ENCODE measurements around the gene CDK4. TPM values are rescaled to one million over a fixed set of nuclear protein-coding genes. Genes with fewer than 3 reads are reported as not detected.

Gene CDK4
- total RNA-seq, 1 experiment from 2014 or later = 154 TPM

DNA sequence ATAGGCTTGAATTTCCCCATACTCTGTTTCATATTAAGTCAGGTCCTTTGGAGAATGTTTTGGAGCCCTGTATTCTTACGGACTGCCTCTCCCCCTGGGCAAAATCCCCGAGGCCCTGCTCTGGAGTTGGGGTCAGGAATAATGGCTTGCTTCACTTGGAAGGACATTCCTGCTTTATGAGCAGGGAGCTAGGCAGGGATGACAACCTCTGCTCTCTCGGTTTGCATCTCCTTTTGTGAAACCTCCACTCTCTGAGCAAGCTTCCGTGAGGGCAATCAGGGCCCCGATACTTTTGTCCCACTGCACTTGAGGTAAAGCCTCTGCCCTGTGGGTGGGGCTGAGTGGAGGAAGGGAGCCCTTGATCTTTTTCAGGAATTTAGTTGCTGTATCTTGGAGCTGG is 38.9 kb downstream of the CDK4 start:
- DNase-seq = no peak
- Histone ChIP-seq H3K79me2 (ENCODE audit: low read length) (0 out of 2 replicates have a peak, but pooled peaks cover 2% of the 10 kb centered on the region), H3K27me3 (ENCODE audit: low read length) (no peaks in the 10 kb centered on the region), H3K9me3 (ENCODE audit: low read length) (no peaks in the 10 kb centered on the region), H3K36me3 (ENCODE audit: insufficient read depth, low read length) (peaks cover 24% of the 10 kb centered on the region), H3K9ac (ENCODE audit: low read length) (no peak overlapping the region), H2AFZ (ENCODE audit: low read length) (no peak overlapping the region), H3K27ac (ENCODE audit: low read length) (no peak overlapping the region), H3K4me3 (ENCODE audit: low read length) (no peak overlapping the region), H3K4me1 (ENCODE audit: low read length) (peaks cover 33% of the 10 kb centered on the region), H3K9me2 (replicated peaks; ENCODE audit: insufficient read depth, low read length) (no peaks in the 10 kb centered on the region), H4K20me1 (ENCODE audit: insufficient read depth, low read depth, low read length) (no peaks in the 10 kb centered on the region), H3K4me2 (ENCODE audit: low read depth, low read length, poor library complexity, severe bottlenecking) (no peak overlapping the region)

DNA sequence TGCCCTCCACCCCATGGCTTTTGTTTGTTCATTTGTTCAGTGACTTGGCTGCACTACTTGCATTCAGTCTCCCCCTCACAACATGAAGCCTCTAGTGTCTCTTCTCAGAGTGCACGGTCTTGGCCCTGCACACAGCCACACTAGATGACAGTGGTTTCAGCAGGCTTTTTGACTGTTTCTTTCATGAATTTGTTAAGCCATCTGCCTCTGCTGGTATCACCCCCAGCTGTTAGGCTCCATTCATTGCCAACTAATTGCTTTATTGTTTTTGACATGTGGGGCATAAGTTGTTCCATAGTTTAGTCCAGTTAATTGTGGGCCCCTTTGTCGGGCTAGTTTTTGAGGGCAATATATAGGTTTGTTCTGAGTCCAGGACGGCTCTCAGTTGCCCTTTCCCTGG is 39.4 kb downstream of the CDK4 start:
- DNase-seq = no peak
- Histone ChIP-seq H3K9me3 (ENCODE audit: low read length) (no peaks in the 10 kb centered on the region), H3K9me2 (replicated peaks; ENCODE audit: insufficient read depth, low read length) (no peaks in the 10 kb centered on the region)

DNA sequence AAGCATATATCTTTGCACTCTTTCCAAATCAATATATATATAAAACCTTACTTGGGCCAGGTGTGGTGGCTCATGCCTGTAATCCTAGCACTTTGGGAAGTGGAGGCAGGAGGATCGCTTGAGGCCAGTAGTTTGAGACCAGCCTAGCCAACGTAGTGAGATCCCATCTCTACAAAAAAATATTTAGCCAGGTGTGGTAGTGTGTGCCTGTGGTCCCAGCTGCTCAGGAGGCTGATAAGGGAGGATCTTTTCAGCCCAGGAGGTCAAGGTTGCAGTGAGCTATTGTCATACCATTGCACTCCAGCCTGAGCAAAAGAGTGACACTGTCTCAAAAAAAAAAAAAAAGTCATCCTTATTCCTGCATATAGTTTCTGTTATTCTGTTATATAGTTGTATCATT is 43.8 kb downstream of the CDK4 start:
- no peak for DNase-seq
- Histone ChIP-seq H3K4me1 (ENCODE audit: low read length) (peaks cover 25% of the 10 kb centered on the region), H3K27ac (ENCODE audit: low read length) (no peak overlapping the region), H3K36me3 (ENCODE audit: insufficient read depth, low read length) (peaks cover 30% of the 10 kb centered on the region), H3K27me3 (ENCODE audit: low read length) (no peaks in the 10 kb centered on the region), H4K20me1 (ENCODE audit: insufficient read depth, low read depth, low read length) (no peaks in the 10 kb centered on the region), H3K79me2 (ENCODE audit: low read length) (0 out of 2 replicates have a peak, but pooled peaks cover 6% of the 10 kb centered on the region), H3K4me2 (ENCODE audit: low read depth, low read length, poor library complexity, severe bottlenecking) (no peak overlapping the region), H3K9me2 (replicated peaks; ENCODE audit: insufficient read depth, low read length) (no peaks in the 10 kb centered on the region), H3K4me3 (ENCODE audit: low read length) (no peak overlapping the region), H2AFZ (ENCODE audit: low read length) (no peak overlapping the region), H3K9me3 (ENCODE audit: low read length) (peaks cover 6% of the 10 kb centered on the region), H3K9ac (ENCODE audit: low read length) (no peak overlapping the region)

More for the DNA sequence above, 39.4 kb downstream of the CDK4 start:
- no peaks in the 10 kb centered on the region for H4K20me1 ChIP-seq (ENCODE audit: insufficient read depth, low read depth, low read length)
- H3K4me2 ChIP-seq (ENCODE audit: low read depth, low read length, poor library complexity, severe bottlenecking) = no peak overlapping the region
- 0 out of 2 replicates have a peak, but pooled peaks cover 2% of the 10 kb centered on the region for H3K79me2 ChIP-seq (ENCODE audit: low read length)
- H3K9ac ChIP-seq (ENCODE audit: low read length) = no peak overlapping the region
- H3K27me3 ChIP-seq (ENCODE audit: low read length) = no peaks in the 10 kb centered on the region
- no peak overlapping the region for H3K4me3 ChIP-seq (ENCODE audit: low read length)
- H2AFZ ChIP-seq (ENCODE audit: low read length) = no peak overlapping the region
- peaks cover 35% of the 10 kb centered on the region for H3K4me1 ChIP-seq (ENCODE audit: low read length)
- no peak overlapping the region for H3K27ac ChIP-seq (ENCODE audit: low read length)
- H3K36me3 ChIP-seq (ENCODE audit: insufficient read depth, low read length) = peaks cover 22% of the 10 kb centered on the region

DNA sequence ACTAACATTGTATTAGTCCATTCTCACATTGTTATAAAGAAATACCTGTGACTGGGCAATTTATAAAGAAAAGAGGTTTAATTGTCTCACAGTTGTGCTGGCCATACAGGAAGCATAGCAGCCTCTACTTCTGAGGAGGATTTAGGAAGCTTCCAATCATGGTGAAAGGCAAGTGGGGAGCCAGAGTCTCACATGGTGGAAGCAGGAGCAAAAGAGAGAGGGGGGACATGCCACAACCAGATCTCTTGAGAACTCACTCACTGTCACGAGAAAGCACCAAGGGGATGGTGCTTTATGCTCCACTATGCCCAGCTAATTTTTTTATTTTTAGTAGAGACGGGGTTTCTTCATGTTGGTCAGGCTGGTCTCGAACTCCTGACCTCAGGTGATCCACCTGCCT is 44.9 kb downstream of the CDK4 start:
- no peak for DNase-seq
- Histone ChIP-seq H2AFZ (ENCODE audit: low read length) (no peak overlapping the region), H3K27ac (ENCODE audit: low read length) (no peak overlapping the region), H3K36me3 (ENCODE audit: insufficient read depth, low read length) (peaks cover 41% of the 10 kb centered on the region), H3K4me3 (ENCODE audit: low read length) (no peak overlapping the region), H3K79me2 (ENCODE audit: low read length) (0 out of 2 replicates have a peak, but pooled peaks cover 8% of the 10 kb centered on the region), H3K9ac (ENCODE audit: low read length) (no peak overlapping the region), H3K4me2 (ENCODE audit: low read depth, low read length, poor library complexity, severe bottlenecking) (no peak overlapping the region), H4K20me1 (ENCODE audit: insufficient read depth, low read depth, low read length) (no peaks in the 10 kb centered on the region), H3K4me1 (ENCODE audit: low read length) (peaks cover 25% of the 10 kb centered on the region), H3K9me3 (ENCODE audit: low read length) (peaks cover 8% of the 10 kb centered on the region), H3K27me3 (ENCODE audit: low read length) (no peaks in the 10 kb centered on the region), H3K9me2 (replicated peaks; ENCODE audit: insufficient read depth, low read length) (no peaks in the 10 kb centered on the region)

DNA sequence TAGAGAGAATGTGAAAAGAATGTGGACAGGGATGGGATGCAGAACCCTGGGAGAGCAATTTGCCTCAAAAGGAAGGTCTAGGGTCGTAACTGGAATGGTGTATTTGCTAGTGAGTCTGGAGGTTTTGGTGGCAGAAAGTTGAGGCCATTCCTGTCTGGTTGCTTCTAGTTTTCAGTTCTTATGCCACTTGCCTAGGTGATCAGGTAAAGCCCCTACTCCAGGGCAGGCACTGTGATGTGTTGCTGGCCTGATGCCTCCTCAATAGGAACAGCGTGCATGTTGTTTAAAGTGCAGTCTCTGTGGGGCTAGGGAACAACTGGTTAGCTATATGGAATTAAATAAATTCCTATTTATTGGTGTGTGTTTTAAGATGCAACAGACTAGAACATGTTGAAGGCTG is 51.8 kb downstream of the CDK4 start:
- no peak for DNase-seq
- Histone ChIP-seq H3K9me3 (ENCODE audit: low read length) (peaks cover 8% of the 10 kb centered on the region), H4K20me1 (ENCODE audit: insufficient read depth, low read depth, low read length) (no peaks in the 10 kb centered on the region), H3K4me2 (ENCODE audit: low read depth, low read length, poor library complexity, severe bottlenecking) (no peak overlapping the region), H3K9me2 (replicated peaks; ENCODE audit: insufficient read depth, low read length) (no peaks in the 10 kb centered on the region), H3K27me3 (ENCODE audit: low read length) (no peaks in the 10 kb centered on the region), H3K79me2 (ENCODE audit: low read length) (peaks cover 17% of the 10 kb centered on the region), H2AFZ (ENCODE audit: low read length) (no peak overlapping the region), H3K27ac (ENCODE audit: low read length) (no peak overlapping the region), H3K4me1 (ENCODE audit: low read length) (peaks cover 2% of the 10 kb centered on the region), H3K36me3 (ENCODE audit: insufficient read depth, low read length) (peaks cover 51% of the 10 kb centered on the region), H3K4me3 (ENCODE audit: low read length) (no peak overlapping the region), H3K9ac (ENCODE audit: low read length) (no peak overlapping the region)

DNA sequence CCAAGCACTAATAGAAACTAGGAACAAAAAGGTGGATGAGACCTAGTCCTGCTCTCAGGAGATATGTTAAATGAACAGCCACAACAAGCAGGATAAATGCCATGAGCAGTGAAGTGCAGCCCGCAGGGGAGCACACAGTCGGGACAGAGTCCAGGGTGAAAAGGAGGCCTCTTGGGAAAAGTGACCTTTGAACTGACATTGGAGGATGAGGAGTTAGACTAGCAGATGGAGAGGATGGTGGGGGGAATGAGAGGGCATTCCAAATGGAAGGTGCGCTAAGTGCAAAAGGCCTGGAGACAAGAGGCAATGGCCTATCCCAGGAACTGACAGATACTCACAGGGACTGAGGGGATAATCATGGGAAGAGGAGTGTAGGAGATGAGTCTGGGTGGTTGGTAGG is 53.7 kb downstream of the CDK4 start:
- Histone ChIP-seq H3K9me3 (ENCODE audit: low read length) (peaks cover 4% of the 10 kb centered on the region; the same call in 1 of the 2 replicates), H3K9me2 (replicated peaks; ENCODE audit: insufficient read depth, low read length) (no peaks in the 10 kb centered on the region), H3K36me3 (ENCODE audit: insufficient read depth, low read length) (peaks cover 34% of the 10 kb centered on the region), H3K27ac (ENCODE audit: low read length) (no peak overlapping the region), H3K4me3 (ENCODE audit: low read length) (no peak overlapping the region), H2AFZ (ENCODE audit: low read length) (no peak overlapping the region), H3K4me1 (ENCODE audit: low read length) (peaks cover 11% of the 10 kb centered on the region), H3K9ac (ENCODE audit: low read length) (no peak overlapping the region), H3K27me3 (ENCODE audit: low read length) (no peaks in the 10 kb centered on the region), H4K20me1 (ENCODE audit: insufficient read depth, low read depth, low read length) (no peaks in the 10 kb centered on the region), H3K4me2 (ENCODE audit: low read depth, low read length, poor library complexity, severe bottlenecking) (no peak overlapping the region), H3K79me2 (ENCODE audit: low read length) (peaks cover 27% of the 10 kb centered on the region)
- DNase-seq = no peak

Other genes starting within 250 kb of the CDK4 start
- gene DDIT3, start 231.8 kb downstream of the CDK4 start, total RNA-seq (2014; rRNA removed; shearing (Covaris generic); ENCODE audit: low replicate concordance) = 54.3 and 73.3 TPM in 2 replicates
- gene MBD6, start 229.5 kb downstream of the CDK4 start, total RNA-seq (2014; rRNA removed; shearing (Covaris generic); ENCODE audit: low replicate concordance) = 23.5 and 32.4 TPM in 2 replicates
- gene DCTN2, start 205.1 kb downstream of the CDK4 start, total RNA-seq (2014; rRNA removed; shearing (Covaris generic); ENCODE audit: low replicate concordance) = 77.9 and 123 TPM in 2 replicates
- 21.5 and 24.0 TPM in 2 replicates for gene KIF5A, start 202.3 kb downstream of the CDK4 start, total RNA-seq (2014; rRNA removed; shearing (Covaris generic); ENCODE audit: low replicate concordance)
- 9.3 and 23.9 TPM in 2 replicates for gene PIP4K2C, start 161.1 kb downstream of the CDK4 start, total RNA-seq (2014; rRNA removed; shearing (Covaris generic); ENCODE audit: low replicate concordance)
- 16.8 and 22.9 TPM in 2 replicates for gene DTX3, start 147.5 kb downstream of the CDK4 start, total RNA-seq (2014; rRNA removed; shearing (Covaris generic); ENCODE audit: low replicate concordance)
- gene ARHGEF25, start 140.9 kb downstream of the CDK4 start, total RNA-seq (2014; rRNA removed; shearing (Covaris generic); ENCODE audit: low replicate concordance) = 0.87 TPM in 1 of 2 replicates, not detected in the other
- 0.58 and 0.63 TPM in 2 replicates for gene B4GALNT1, start 119.1 kb downstream of the CDK4 start, total RNA-seq (2014; rRNA removed; shearing (Covaris generic); ENCODE audit: low replicate concordance)
- gene OS9, start 58.2 kb downstream of the CDK4 start, total RNA-seq (2014; rRNA removed; shearing (Covaris generic); ENCODE audit: low replicate concordance) = 72.6 and 120 TPM in 2 replicates
- 6.7 and 12.0 TPM in 2 replicates for gene AGAP2, start 13.6 kb downstream of the CDK4 start, total RNA-seq (2014; rRNA removed; shearing (Covaris generic); ENCODE audit: low replicate concordance)
- 33.3 and 42.7 TPM in 2 replicates for gene TSPAN31, start 7.3 kb downstream of the CDK4 start, total RNA-seq (2014; rRNA removed; shearing (Covaris generic); ENCODE audit: low replicate concordance)
- gene MARCHF9, start 2.8 kb upstream of the CDK4 start, total RNA-seq (2014; rRNA removed; shearing (Covaris generic); ENCODE audit: low replicate concordance) = 30.3 and 45.9 TPM in 2 replicates
- 0.86 and 3.5 TPM in 2 replicates for gene CYP27B1, start 14.8 kb upstream of the CDK4 start, total RNA-seq (2014; rRNA removed; shearing (Covaris generic); ENCODE audit: low replicate concordance)
- gene METTL1, start 19.8 kb upstream of the CDK4 start, total RNA-seq (2014; rRNA removed; shearing (Covaris generic); ENCODE audit: low replicate concordance) = 11.9 and 17.4 TPM in 2 replicates
- gene EEF1AKMT3, start 20.3 kb upstream of the CDK4 start, total RNA-seq (2014; rRNA removed; shearing (Covaris generic); ENCODE audit: low replicate concordance) = 4.1 and 5.5 TPM in 2 replicates
- 40.7 and 57.1 TPM in 2 replicates for gene TSFM, start 30.5 kb upstream of the CDK4 start, total RNA-seq (2014; rRNA removed; shearing (Covaris generic); ENCODE audit: low replicate concordance)
- gene AVIL, start 66.4 kb upstream of the CDK4 start, total RNA-seq (2014; rRNA removed; shearing (Covaris generic); ENCODE audit: low replicate concordance) = 1.7 TPM in 1 of 2 replicates, not detected in the other
- gene CTDSP2, start 94.4 kb upstream of the CDK4 start, total RNA-seq (2014; rRNA removed; shearing (Covaris generic); ENCODE audit: low replicate concordance) = 10.9 and 14.2 TPM in 2 replicates
- gene ATP23, start 189.3 kb upstream of the CDK4 start, total RNA-seq (2014; rRNA removed; shearing (Covaris generic); ENCODE audit: low replicate concordance) = 13.1 and 36.3 TPM in 2 replicates